ENCODE data around the gene ADCY3.

GRCh38 chr2:24888177-24888576 is 31.9 kb downstream of the ADCY3 start:
- TF ChIP-seq CTCF (IDR thresholded peaks at IDR 0.05; ENCODE audit: poor library complexity) (no peak), EZH2 (IDR thresholded peaks at IDR 0.05; ENCODE audit: borderline replicate concordance) (no peak), EZH2phosphoT487 (IDR thresholded peaks at IDR 0.05; ENCODE audit: low read depth, severe bottlenecking, unreplicated experiment) (no peak)
